Measurements from ENCODE around the gene EIF3M.

EIF3M gene

GRCh38 chr11:32610797-32611352 is 27.2 kb downstream of the EIF3M start:
- no peak for DNase-seq (ENCODE audit: low read depth in 2 of 2)
- TF ChIP-seq, protein P1, sequence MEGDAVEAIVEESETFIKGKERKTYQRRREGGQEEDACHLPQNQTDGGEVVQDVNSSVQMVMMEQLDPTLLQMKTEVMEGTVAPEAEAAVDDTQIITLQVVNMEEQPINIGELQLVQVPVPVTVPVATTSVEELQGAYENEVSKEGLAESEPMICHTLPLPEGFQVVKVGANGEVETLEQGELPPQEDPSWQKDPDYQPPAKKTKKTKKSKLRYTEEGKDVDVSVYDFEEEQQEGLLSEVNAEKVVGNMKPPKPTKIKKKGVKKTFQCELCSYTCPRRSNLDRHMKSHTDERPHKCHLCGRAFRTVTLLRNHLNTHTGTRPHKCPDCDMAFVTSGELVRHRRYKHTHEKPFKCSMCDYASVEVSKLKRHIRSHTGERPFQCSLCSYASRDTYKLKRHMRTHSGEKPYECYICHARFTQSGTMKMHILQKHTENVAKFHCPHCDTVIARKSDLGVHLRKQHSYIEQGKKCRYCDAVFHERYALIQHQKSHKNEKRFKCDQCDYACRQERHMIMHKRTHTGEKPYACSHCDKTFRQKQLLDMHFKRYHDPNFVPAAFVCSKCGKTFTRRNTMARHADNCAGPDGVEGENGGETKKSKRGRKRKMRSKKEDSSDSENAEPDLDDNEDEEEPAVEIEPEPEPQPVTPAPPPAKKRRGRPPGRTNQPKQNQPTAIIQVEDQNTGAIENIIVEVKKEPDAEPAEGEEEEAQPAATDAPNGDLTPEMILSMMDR (IDR thresholded peaks at IDR 0.05; ENCODE audit: low read depth, low read length): no peak
- H3K4me3 ChIP-seq (replicated peaks in 1 of 2; ENCODE audit: low read depth in 2 of 2, low read length in 2 of 2): no peak overlapping the region

- TF ChIP-seq, protein P1 (IDR thresholded peaks at IDR 0.05; ENCODE audit: low read depth, low read length): no peak
- no peak for DNase-seq (ENCODE audit: low read depth in 2 of 2)
Measured at GRCh38 chr11:32613500-32614151, 30.0 kb downstream of the EIF3M start.

DNA sequence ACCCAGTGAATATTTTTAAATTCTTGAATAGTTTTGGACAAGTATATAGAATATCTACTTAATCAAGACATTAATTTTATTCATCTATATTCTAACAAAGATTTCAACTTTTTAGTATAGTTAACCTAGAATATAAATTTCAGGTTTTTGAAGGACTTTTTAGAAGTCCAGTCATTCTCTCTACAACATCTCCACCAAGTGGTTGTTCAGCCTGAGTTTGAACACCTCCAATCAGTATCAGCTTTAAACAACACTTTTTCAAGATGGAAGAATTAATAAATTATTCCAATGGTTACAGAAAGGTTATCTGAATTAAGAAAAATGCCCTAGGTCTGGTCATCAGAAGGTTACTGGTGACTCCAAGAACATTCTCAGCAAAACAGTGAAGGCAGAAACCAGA is 31.8 kb downstream of the EIF3M start:
- DNase-seq (ENCODE audit: low read depth in 2 of 2): peak; percentile 53 to 67
- H3K4me3 ChIP-seq (replicated peaks in 1 of 2; ENCODE audit: low read depth in 2 of 2, low read length in 2 of 2): no peak overlapping the region
- TF ChIP-seq, protein P1 (IDR thresholded peaks at IDR 0.05; ENCODE audit: low read depth, low read length): peak; percentile 20

More at GRCh38 chr11:32613500-32614151, 30.0 kb downstream of the EIF3M start:
- no peak overlapping the region for H3K4me3 ChIP-seq (replicated peaks in 1 of 2; ENCODE audit: low read depth in 2 of 2, low read length in 2 of 2)

DNA sequence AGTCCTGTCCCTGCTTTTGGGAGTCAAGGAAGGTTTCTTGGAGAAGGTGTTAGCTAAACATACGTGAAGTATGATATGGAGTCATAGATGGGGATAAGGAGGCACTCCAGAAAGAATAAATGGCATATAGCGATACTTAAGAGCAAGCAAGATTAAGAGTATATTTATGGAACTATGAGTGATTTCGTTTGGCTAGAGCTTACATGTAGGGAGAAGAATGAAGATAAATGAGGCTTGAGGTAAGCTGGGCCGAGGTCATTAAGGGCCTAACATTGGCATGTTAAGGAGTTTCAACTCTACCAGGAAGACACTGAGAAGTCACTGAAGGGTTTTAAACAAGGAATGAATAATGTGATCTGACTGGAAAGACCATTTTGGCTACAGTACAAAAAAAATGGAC is 33.3 kb downstream of the EIF3M start:
- TF ChIP-seq, protein P1 (IDR thresholded peaks at IDR 0.05; ENCODE audit: low read depth, low read length): no peak
- H3K4me3 ChIP-seq (replicated peaks in 1 of 2; ENCODE audit: low read depth in 2 of 2, low read length in 2 of 2): no peak overlapping the region
- DNase-seq (ENCODE audit: low read depth in 2 of 2): no peak

GRCh38 chr11:32630844-32631243 is 47.2 kb downstream of the EIF3M start:
- H3K4me3 ChIP-seq (replicated peaks in 1 of 2; ENCODE audit: low read depth in 2 of 2, low read length in 2 of 2): no peak overlapping the region
- DNase-seq (ENCODE audit: low read depth in 2 of 2): no peak
- TF ChIP-seq, protein P1 (IDR thresholded peaks at IDR 0.05; ENCODE audit: low read depth, low read length): no peak

GRCh38 chr11:32635819-32636218 is 52.2 kb downstream of the EIF3M start:
- no peak for DNase-seq (ENCODE audit: low read depth in 2 of 2)
- TF ChIP-seq, protein P1 (IDR thresholded peaks at IDR 0.05; ENCODE audit: low read depth, low read length): no peak
- no peak overlapping the region for H3K4me3 ChIP-seq (replicated peaks in 1 of 2; ENCODE audit: low read depth in 2 of 2, low read length in 2 of 2)

All from cardiac fibroblast (primary cell).